SK-N-SH (cell line): Measurements from ENCODE around the gene RGS6.

Experiments
- CHD2 ChIP-seq: fragments of 150-350 bp; IDR thresholded peaks from 2 replicates; pipeline ENCODE4 v1.6.1; 2018; ENCODE audit warnings: low read length; ENCODE audit not compliant: partially characterized antibody
- CTCF ChIP-seq: fragments of 200-600 bp; sonication (generic); IDR thresholded peaks from 2 replicates; pipeline ENCODE4 v1.6.1; 2017; ENCODE audit warnings: antibody characterized with exemption, mild to moderate bottlenecking, moderate library complexity
- EP300 ChIP-seq, 2 experiments: IDR thresholded peaks; 2 replicates each; pipeline versions ENCODE4 v1.4.0 to v1.6.1; 2012; ENCODE audit warnings: borderline replicate concordance in 1 of 2, low read depth in 1 of 2, low read length in 1 of 2
- EZH2phosphoT487 ChIP-seq: fragments of 200-600 bp; sonication (generic); IDR thresholded peaks from 2 replicates; pipeline ENCODE4 v1.6.1; 2017; ENCODE audit warnings: low read depth, mixed run types, mild to moderate bottlenecking, antibody characterized with exemption, moderate library complexity, borderline replicate concordance
- GATA2 ChIP-seq: sonication (generic); formaldehyde crosslinking; IDR thresholded peaks from 2 replicates; pipeline ENCODE4 v1.5.0; 2020; ENCODE audit warnings: mild to moderate bottlenecking, missing genetic modification reagents
- IRF3 ChIP-seq: fragments of 150-350 bp; IDR thresholded peaks from 2 replicates; pipeline ENCODE4 v1.6.1; 2016; ENCODE audit warnings: mild to moderate bottlenecking, low read depth, low read length
- MAX ChIP-seq: IDR thresholded peaks from 2 replicates; pipeline ENCODE4 v1.4.0; 2012; ENCODE audit warnings: low read depth
- MEF2A ChIP-seq: IDR thresholded peaks from 2 replicates; pipeline ENCODE4 v1.4.0; 2012; ENCODE audit warnings: low read depth, borderline replicate concordance
- MXI1 ChIP-seq: IDR thresholded peaks from 2 replicates; pipeline ENCODE4 v1.6.1; 2012; ENCODE audit warnings: mild to moderate bottlenecking, low read depth, low read length, improper control_type of control experiment
- POLR2AphosphoS5 ChIP-seq: IDR thresholded peaks from 2 replicates; pipeline ENCODE4 v1.6.1; 2012; ENCODE audit warnings: low read depth, low read length
- RFX5 ChIP-seq: IDR thresholded peaks from 2 replicates; pipeline ENCODE4 v1.6.1; 2012; ENCODE audit warnings: mild to moderate bottlenecking, improper control_type of control experiment, low read length
- SIN3A ChIP-seq: IDR thresholded peaks from 2 replicates; pipeline ENCODE4 v1.6.1; 2012; ENCODE audit warnings: low read depth, mild to moderate bottlenecking, low read length, moderate library complexity, borderline replicate concordance
- YY1 ChIP-seq: IDR thresholded peaks from 2 replicates; pipeline ENCODE4 v1.4.0; 2012; ENCODE audit warnings: low read depth, mild to moderate bottlenecking

- TF ChIP-seq MXI1 (no peak), CTCF (no peak), YY1 (no peak), MAX (no peak), EZH2phosphoT487 (no peak), POLR2AphosphoS5 (no peak), CHD2 (no peak), RFX5 (no peak), EP300 (IDR thresholded peaks at IDR 0.05; ENCODE audit: borderline replicate concordance in 1 of 2, low read depth in 1 of 2, low read length in 1 of 2) (no peak), IRF3 (no peak), SIN3A (no peak), MEF2A (no peak), GATA2 (CRISPR knock-in tag) (no peak)
These were observed 246.3 kb downstream of the RGS6 start for GRCh38 chr14:72178517-72178916.
